ENCODE results near the gene GJA5.

DNA sequence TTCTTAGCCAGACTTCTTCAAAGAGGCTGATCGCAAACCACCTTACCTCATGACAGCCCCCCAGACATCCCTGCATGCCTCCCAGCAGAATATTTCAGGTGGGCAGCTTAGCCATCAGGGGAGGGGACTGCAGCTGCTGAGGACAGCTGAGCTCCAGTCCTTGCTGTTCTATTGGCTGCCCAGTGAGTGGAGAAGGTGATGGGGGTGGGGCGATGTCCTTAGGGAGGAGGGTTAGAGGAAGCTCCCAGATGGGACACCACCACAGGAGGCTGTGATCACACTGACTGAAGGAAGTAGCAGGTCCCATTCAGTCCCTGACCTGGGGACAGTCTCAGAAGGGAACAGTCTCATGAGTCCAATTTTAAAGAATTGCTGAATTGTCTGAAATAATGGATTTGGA, 38.3 kb downstream of the GJA5 start:
- TF ChIP-seq CREB1 (CRISPR knock-in tag; IDR thresholded peaks at IDR 0.05; ENCODE audit: low read depth) (no peak), EZH2phosphoT487 (IDR thresholded peaks at IDR 0.05; ENCODE audit: unreplicated experiment) (no peak), POLR2AphosphoS5 (IDR thresholded peaks at IDR 0.05; ENCODE audit: low read depth) (no peak), STAT1 (IDR thresholded peaks at IDR 0.05; ENCODE audit: unreplicated experiment) (no peak), EZH2 (IDR thresholded peaks at IDR 0.05; ENCODE audit: low read depth, unreplicated experiment) (no peak), JUNB (IDR thresholded peaks at IDR 0.05; ENCODE audit: unreplicated experiment) (no peak), ZNF114 (CRISPR knock-in tag; IDR thresholded peaks at IDR 0.05) (no peak), ZNF331 (CRISPR knock-in tag; IDR thresholded peaks at IDR 0.05; ENCODE audit: low read depth) (no peak), NANOG (IDR thresholded peaks at IDR 0.05; ENCODE audit: borderline replicate concordance) (no peak)
- TF ChIP-seq, protein P1, sequence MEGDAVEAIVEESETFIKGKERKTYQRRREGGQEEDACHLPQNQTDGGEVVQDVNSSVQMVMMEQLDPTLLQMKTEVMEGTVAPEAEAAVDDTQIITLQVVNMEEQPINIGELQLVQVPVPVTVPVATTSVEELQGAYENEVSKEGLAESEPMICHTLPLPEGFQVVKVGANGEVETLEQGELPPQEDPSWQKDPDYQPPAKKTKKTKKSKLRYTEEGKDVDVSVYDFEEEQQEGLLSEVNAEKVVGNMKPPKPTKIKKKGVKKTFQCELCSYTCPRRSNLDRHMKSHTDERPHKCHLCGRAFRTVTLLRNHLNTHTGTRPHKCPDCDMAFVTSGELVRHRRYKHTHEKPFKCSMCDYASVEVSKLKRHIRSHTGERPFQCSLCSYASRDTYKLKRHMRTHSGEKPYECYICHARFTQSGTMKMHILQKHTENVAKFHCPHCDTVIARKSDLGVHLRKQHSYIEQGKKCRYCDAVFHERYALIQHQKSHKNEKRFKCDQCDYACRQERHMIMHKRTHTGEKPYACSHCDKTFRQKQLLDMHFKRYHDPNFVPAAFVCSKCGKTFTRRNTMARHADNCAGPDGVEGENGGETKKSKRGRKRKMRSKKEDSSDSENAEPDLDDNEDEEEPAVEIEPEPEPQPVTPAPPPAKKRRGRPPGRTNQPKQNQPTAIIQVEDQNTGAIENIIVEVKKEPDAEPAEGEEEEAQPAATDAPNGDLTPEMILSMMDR (conservative IDR thresholded peaks at IDR 0.05; ENCODE audit: low read depth in 2 of 2) = no peak
- TF ChIP-seq, protein P2, sequence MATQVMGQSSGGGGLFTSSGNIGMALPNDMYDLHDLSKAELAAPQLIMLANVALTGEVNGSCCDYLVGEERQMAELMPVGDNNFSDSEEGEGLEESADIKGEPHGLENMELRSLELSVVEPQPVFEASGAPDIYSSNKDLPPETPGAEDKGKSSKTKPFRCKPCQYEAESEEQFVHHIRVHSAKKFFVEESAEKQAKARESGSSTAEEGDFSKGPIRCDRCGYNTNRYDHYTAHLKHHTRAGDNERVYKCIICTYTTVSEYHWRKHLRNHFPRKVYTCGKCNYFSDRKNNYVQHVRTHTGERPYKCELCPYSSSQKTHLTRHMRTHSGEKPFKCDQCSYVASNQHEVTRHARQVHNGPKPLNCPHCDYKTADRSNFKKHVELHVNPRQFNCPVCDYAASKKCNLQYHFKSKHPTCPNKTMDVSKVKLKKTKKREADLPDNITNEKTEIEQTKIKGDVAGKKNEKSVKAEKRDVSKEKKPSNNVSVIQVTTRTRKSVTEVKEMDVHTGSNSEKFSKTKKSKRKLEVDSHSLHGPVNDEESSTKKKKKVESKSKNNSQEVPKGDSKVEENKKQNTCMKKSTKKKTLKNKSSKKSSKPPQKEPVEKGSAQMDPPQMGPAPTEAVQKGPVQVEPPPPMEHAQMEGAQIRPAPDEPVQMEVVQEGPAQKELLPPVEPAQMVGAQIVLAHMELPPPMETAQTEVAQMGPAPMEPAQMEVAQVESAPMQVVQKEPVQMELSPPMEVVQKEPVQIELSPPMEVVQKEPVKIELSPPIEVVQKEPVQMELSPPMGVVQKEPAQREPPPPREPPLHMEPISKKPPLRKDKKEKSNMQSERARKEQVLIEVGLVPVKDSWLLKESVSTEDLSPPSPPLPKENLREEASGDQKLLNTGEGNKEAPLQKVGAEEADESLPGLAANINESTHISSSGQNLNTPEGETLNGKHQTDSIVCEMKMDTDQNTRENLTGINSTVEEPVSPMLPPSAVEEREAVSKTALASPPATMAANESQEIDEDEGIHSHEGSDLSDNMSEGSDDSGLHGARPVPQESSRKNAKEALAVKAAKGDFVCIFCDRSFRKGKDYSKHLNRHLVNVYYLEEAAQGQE (IDR thresholded peaks at IDR 0.05; ENCODE audit: unreplicated experiment) = no peak
- TF ChIP-seq, protein P3, sequence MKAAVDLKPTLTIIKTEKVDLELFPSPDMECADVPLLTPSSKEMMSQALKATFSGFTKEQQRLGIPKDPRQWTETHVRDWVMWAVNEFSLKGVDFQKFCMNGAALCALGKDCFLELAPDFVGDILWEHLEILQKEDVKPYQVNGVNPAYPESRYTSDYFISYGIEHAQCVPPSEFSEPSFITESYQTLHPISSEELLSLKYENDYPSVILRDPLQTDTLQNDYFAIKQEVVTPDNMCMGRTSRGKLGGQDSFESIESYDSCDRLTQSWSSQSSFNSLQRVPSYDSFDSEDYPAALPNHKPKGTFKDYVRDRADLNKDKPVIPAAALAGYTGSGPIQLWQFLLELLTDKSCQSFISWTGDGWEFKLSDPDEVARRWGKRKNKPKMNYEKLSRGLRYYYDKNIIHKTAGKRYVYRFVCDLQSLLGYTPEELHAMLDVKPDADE (IDR thresholded peaks at IDR 0.05) = no peak
- TF ChIP-seq, protein P4, sequence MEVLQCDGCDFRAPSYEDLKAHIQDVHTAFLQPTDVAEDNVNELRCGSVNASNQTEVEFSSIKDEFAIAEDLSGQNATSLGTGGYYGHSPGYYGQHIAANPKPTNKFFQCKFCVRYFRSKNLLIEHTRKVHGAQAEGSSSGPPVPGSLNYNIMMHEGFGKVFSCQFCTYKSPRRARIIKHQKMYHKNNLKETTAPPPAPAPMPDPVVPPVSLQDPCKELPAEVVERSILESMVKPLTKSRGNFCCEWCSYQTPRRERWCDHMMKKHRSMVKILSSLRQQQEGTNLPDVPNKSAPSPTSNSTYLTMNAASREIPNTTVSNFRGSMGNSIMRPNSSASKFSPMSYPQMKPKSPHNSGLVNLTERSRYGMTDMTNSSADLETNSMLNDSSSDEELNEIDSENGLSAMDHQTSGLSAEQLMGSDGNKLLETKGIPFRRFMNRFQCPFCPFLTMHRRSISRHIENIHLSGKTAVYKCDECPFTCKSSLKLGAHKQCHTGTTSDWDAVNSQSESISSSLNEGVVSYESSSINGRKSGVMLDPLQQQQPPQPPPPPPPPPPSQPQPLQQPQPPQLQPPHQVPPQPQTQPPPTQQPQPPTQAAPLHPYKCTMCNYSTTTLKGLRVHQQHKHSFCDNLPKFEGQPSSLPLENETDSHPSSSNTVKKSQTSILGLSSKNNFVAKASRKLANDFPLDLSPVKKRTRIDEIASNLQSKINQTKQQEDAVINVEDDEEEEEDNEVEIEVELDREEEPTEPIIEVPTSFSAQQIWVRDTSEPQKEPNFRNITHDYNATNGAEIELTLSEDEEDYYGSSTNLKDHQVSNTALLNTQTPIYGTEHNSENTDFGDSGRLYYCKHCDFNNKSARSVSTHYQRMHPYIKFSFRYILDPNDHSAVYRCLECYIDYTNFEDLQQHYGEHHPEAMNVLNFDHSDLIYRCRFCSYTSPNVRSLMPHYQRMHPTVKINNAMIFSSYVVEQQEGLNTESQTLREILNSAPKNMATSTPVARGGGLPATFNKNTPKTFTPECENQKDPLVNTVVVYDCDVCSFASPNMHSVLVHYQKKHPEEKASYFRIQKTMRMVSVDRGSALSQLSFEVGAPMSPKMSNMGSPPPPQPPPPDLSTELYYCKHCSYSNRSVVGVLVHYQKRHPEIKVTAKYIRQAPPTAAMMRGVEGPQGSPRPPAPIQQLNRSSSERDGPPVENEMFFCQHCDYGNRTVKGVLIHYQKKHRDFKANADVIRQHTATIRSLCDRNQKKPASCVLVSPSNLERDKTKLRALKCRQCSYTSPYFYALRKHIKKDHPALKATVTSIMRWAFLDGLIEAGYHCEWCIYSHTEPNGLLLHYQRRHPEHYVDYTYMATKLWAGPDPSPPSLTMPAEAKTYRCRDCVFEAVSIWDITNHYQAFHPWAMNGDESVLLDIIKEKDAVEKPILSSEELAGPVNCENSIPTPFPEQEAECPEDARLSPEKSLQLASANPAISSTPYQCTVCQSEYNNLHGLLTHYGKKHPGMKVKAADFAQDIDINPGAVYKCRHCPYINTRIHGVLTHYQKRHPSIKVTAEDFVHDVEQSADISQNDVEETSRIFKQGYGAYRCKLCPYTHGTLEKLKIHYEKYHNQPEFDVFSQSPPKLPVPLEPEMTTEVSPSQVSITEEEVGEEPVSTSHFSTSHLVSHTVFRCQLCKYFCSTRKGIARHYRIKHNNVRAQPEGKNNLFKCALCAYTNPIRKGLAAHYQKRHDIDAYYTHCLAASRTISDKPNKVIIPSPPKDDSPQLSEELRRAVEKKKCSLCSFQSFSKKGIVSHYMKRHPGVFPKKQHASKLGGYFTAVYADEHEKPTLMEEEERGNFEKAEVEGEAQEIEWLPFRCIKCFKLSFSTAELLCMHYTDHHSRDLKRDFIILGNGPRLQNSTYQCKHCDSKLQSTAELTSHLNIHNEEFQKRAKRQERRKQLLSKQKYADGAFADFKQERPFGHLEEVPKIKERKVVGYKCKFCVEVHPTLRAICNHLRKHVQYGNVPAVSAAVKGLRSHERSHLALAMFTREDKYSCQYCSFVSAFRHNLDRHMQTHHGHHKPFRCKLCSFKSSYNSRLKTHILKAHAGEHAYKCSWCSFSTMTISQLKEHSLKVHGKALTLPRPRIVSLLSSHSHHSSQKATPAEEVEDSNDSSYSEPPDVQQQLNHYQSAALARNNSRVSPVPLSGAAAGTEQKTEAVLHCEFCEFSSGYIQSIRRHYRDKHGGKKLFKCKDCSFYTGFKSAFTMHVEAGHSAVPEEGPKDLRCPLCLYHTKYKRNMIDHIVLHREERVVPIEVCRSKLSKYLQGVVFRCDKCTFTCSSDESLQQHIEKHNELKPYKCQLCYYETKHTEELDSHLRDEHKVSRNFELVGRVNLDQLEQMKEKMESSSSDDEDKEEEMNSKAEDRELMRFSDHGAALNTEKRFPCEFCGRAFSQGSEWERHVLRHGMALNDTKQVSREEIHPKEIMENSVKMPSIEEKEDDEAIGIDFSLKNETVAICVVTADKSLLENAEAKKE (CRISPR knock-in tag; IDR thresholded peaks at IDR 0.05) = no peak
